ENCODE data around the gene MOV10. TPM values are rescaled to one million over a fixed set of nuclear protein-coding genes. Genes with fewer than 3 reads are reported as not detected.
"Not testable (repeated sequence)": the region's sequence is repeated elsewhere in the genome, so short reads cannot be mapped to it uniquely, and the experiment has no call there.

The MOV10 gene
- total RNA-seq, 2 donors from 2014 or later: 76.8 to 80.8 TPM

GRCh38 chr1:112724240-112724639 lies 49.8 kb downstream of the MOV10 start:
- not testable (repeated sequence) for ATAC-seq (replicated peaks in 1 of 2); H3K27ac Mint-ChIP-seq; H3K9me3 Mint-ChIP-seq; H3K4me3 Mint-ChIP-seq; DNase-seq; H3K36me3 Mint-ChIP-seq (ENCODE audit: insufficient read depth in 2 of 2)
- Mint-ChIP-seq H3K27me3 (ENCODE audit: low read depth) (peaks cover 15% of the 10 kb centered on the region), H3K4me1 (ENCODE audit: low read depth) (peaks cover 13% of the 10 kb centered on the region)

DNA sequence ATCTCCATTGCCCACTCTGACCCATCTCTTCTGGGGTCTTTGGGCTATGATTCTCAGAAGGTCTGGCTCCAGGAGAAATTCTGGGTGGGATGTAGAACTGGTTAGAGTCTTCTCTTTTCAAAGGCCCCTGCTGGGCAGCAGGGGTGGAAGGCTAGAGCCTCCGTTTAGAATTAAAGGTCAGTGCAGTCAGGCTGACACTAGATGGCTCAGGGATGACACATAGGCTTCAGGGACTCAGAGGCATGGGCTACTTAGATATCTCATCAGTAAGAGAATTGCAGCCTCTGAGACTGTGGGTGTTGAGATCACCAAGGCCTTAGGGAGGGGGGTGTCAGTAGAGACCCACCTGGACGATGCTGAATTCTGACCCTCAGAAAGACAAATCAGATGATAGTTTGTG lies 53.3 kb downstream of the MOV10 start:
- Mint-ChIP-seq H3K4me3 (no peak overlapping the region), H3K27ac (no peak overlapping the region)
- ATAC-seq (replicated peaks in 1 of 2): no peak

DNA sequence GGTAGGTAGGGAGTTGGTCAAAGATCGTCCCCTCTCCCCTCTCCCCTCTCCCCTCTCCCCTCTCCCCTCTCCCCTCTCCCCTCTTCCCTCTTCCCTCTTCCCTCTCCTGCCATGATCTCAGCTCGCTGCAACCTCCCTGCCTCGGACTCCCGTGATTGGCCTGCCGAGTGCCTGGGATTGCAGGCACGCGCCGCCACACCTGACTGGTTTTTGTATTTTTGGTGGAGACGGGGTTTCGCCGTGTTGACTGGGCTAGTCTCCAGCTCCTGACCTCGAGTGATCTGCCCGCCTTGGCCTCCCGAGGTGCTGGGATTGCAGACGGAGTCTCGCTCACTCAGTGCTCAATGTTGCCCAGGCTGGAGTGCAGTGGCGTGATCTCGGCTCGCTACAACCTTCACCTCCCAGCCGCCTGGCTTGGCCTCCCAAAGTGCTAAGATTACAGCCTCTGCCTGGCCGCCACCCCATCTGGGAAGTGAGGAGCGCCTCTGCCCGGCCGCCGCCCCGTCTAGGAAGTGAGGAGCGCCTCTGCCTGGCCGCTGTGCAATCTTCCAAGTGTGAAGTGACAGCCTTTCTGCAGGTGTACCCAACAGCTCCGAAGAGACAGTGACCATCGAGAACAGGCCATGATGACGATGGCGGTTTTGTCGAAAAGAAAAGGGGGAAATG lies 54.0 kb downstream of the MOV10 start:
- not testable (repeated sequence) for H3K4me3 Mint-ChIP-seq; H3K36me3 Mint-ChIP-seq (ENCODE audit: insufficient read depth in 2 of 2); ATAC-seq (replicated peaks in 1 of 2); DNase-seq; H3K27ac Mint-ChIP-seq; H3K27me3 Mint-ChIP-seq (ENCODE audit: low read depth); H3K9me3 Mint-ChIP-seq; H3K4me1 Mint-ChIP-seq (ENCODE audit: low read depth)

More for the DNA sequence above, 53.3 kb downstream of the MOV10 start:
- H3K27me3 Mint-ChIP-seq (ENCODE audit: low read depth): no peaks in the 10 kb centered on the region
- no peak for DNase-seq
- no peaks in the 10 kb centered on the region for H3K36me3 Mint-ChIP-seq (ENCODE audit: insufficient read depth in 2 of 2)
- no peaks in the 10 kb centered on the region for H3K9me3 Mint-ChIP-seq
- peaks cover 9% of the 10 kb centered on the region for H3K4me1 Mint-ChIP-seq (ENCODE audit: low read depth)

DNA sequence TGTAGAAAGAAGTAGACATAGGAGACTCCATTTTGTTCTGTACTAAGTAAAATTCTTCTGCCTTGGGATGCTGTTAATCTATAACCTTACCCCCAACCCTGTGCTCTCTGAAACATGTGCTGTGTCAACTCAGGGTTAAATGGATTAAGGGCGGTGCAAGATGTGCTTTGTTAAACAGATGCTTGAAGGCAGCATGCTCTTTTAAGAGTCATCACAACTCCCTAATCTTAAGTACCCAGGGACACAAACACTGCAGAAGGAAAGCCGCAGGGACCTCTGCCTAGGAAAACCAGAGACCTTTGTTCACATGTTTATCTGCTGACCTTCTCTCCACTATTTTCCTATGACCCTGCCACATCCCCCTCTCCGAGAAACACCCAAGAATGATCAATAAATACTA lies 54.6 kb downstream of the MOV10 start:
- H3K9me3 Mint-ChIP-seq; H3K27me3 Mint-ChIP-seq (ENCODE audit: low read depth); H3K4me1 Mint-ChIP-seq (ENCODE audit: low read depth); H3K27ac Mint-ChIP-seq; ATAC-seq (replicated peaks in 1 of 2); H3K36me3 Mint-ChIP-seq (ENCODE audit: insufficient read depth in 2 of 2); DNase-seq; H3K4me3 Mint-ChIP-seq: not testable (repeated sequence)

DNA sequence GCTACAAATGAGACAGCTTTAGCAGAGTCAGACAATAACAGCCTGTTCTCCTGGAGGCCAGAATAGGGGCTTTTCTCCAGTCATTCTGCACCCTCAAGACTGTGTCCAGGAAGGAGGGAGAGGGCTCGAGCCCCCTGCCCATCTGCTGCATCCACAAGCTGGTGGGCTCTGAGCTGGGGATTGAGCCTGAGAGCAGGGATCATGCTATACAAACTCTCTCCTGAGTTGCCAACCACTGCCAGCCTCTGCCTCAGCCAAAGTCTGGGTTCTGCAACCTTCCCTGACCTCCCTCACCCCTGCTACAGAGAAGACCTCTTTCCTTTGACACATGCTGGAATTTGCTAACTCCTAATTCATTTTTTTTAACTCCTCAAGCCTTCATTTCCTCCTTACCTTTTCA lies 55.5 kb downstream of the MOV10 start:
- no peak for ATAC-seq (replicated peaks in 1 of 2)
- no peak overlapping the region for H3K27ac Mint-ChIP-seq

GRCh38 chr1:112731451-112731850 lies 57.0 kb downstream of the MOV10 start:
- H3K9me3 Mint-ChIP-seq: no peaks in the 10 kb centered on the region
- ATAC-seq (replicated peaks in 1 of 2) (no peak), DNase-seq (no peak)
- no peak overlapping the region for H3K27ac Mint-ChIP-seq
- no peaks in the 10 kb centered on the region for H3K27me3 Mint-ChIP-seq (ENCODE audit: low read depth)
- H3K4me1 Mint-ChIP-seq (ENCODE audit: low read depth): peaks cover 6% of the 10 kb centered on the region
- H3K36me3 Mint-ChIP-seq (ENCODE audit: insufficient read depth in 2 of 2): no peaks in the 10 kb centered on the region
- H3K4me3 Mint-ChIP-seq: no peak overlapping the region

More for the DNA sequence above, 55.5 kb downstream of the MOV10 start:
- no peaks in the 10 kb centered on the region for H3K27me3 Mint-ChIP-seq (ENCODE audit: low read depth)
- no peaks in the 10 kb centered on the region for H3K9me3 Mint-ChIP-seq
- no peaks in the 10 kb centered on the region for H3K4me1 Mint-ChIP-seq (ENCODE audit: low read depth)
- no peak overlapping the region for H3K4me3 Mint-ChIP-seq
- H3K36me3 Mint-ChIP-seq (ENCODE audit: insufficient read depth in 2 of 2): no peaks in the 10 kb centered on the region
- no peak for DNase-seq

- peak overlapping the region; percentile 51 for H3K27ac Mint-ChIP-seq
- H3K36me3 Mint-ChIP-seq (ENCODE audit: insufficient read depth in 2 of 2): peaks cover 0 to 2% of the 10 kb centered on the region in 2 donors
- H3K4me1 Mint-ChIP-seq (ENCODE audit: low read depth): peaks cover 16% of the 10 kb centered on the region
- ATAC-seq (replicated peaks in 1 of 2): peak; percentile 82 to 95
- H3K27me3 Mint-ChIP-seq (ENCODE audit: low read depth): peaks cover 30% of the 10 kb centered on the region
- H3K4me3 Mint-ChIP-seq: no peak overlapping the region
- peak in 1 of 2 donors; percentile 6 for DNase-seq
- H3K9me3 Mint-ChIP-seq: no peaks in the 10 kb centered on the region
Observed at GRCh38 chr1:112735752-112736151, 61.3 kb downstream of the MOV10 start.

- no peak for ATAC-seq (replicated peaks in 1 of 2)
- Mint-ChIP-seq H3K4me3 (no peak overlapping the region), H3K27me3 (ENCODE audit: low read depth) (peaks cover 48% of the 10 kb centered on the region), H3K9me3 (no peaks in the 10 kb centered on the region), H3K4me1 (ENCODE audit: low read depth) (peaks cover 16% of the 10 kb centered on the region), H3K27ac (no peak overlapping the region), H3K36me3 (ENCODE audit: insufficient read depth in 2 of 2) (peaks cover 0 to 2% of the 10 kb centered on the region in 2 donors)
- no peak for DNase-seq
Observed at GRCh38 chr1:112737573-112737972, 63.1 kb downstream of the MOV10 start.

- DNase-seq (peak in 1 of 2 donors; percentile 4), ATAC-seq (replicated peaks in 1 of 2) (peak; percentile 7 to 15)
- peak overlapping the region; percentile 31 to 54 for H3K4me3 Mint-ChIP-seq
- H3K4me1 Mint-ChIP-seq (ENCODE audit: low read depth): peaks cover 6% of the 10 kb centered on the region
- no peak overlapping the region for H3K27ac Mint-ChIP-seq
- peaks cover 0 to 1% of the 10 kb centered on the region in 2 donors for H3K9me3 Mint-ChIP-seq
- H3K36me3 Mint-ChIP-seq (ENCODE audit: insufficient read depth in 2 of 2): peaks cover 3% of the 10 kb centered on the region in 2 donors
- peaks cover 77% of the 10 kb centered on the region for H3K27me3 Mint-ChIP-seq (ENCODE audit: low read depth)
Observed at GRCh38 chr1:112743174-112744008, 68.9 kb downstream of the MOV10 start.

DNA sequence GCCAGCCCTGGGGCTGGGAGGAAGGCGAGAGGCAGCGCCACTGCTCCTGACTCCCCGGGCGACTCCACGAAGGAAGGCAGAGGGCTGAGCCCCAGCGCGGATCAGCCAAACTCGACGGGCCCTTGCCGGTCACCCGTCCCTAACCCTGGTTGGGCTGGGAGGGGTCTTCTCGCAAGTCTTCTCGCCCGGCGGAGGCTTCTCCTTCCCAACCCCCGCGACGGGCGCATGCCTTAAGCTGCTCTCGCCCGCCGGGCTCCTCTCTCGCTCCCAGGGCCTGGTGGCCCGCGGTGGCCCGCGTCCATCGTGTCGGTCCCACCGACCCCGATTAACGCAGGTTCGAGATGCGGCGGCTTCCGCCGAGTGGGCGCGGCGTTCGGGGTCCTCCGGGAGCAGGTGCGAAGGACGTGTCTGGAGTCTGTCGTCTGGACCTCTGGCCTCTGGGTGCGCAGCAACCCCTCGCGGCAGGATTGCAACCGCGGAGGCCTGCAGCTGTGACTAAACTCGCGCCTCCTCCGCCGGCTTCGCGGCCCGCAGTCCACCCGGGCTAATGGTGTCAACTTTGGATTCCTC lies 69.6 kb downstream of the MOV10 start:
- DNase-seq: peak; percentile 2 to 6
- peaks cover 76% of the 10 kb centered on the region for H3K27me3 Mint-ChIP-seq (ENCODE audit: low read depth)
- H3K9me3 Mint-ChIP-seq: peaks cover 0 to 1% of the 10 kb centered on the region in 2 donors
- no peak overlapping the region for H3K27ac Mint-ChIP-seq
- peaks cover 3% of the 10 kb centered on the region in 2 donors for H3K36me3 Mint-ChIP-seq (ENCODE audit: insufficient read depth in 2 of 2)
- H3K4me1 Mint-ChIP-seq (ENCODE audit: low read depth): peaks cover 6% of the 10 kb centered on the region
- peak; percentile 29 to 30 for ATAC-seq (replicated peaks in 1 of 2)
- peak overlapping the region; percentile 54 to 66 for H3K4me3 Mint-ChIP-seq

DNA sequence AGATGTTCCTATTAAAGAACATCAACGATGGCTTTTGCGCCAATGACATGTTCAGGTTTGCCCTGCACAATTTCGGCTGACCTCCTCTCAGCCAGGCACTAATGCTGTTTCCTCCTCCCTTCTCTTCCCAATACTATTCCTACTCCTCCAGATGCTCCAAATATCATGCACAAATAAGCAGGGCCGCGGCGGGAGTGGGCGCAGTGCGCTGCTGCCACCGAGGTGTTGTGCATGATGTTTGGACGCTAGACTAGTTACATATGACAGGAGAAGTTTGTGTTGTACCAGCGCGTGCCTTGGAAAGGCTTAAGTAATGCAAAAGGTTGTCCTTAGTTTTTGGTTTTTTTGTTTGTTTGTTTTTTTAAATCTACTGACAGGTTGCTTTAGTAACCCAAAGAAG lies 73.9 kb downstream of the MOV10 start:
- DNase-seq (no peak), ATAC-seq (replicated peaks in 1 of 2) (no peak)
- no peak overlapping the region for H3K4me3 Mint-ChIP-seq
- H3K36me3 Mint-ChIP-seq (ENCODE audit: insufficient read depth in 2 of 2): peaks cover 0 to 2% of the 10 kb centered on the region in 2 donors
- peaks cover 6% of the 10 kb centered on the region for H3K4me1 Mint-ChIP-seq (ENCODE audit: low read depth)
- H3K27ac Mint-ChIP-seq: no peak overlapping the region
- peaks cover 48% of the 10 kb centered on the region for H3K27me3 Mint-ChIP-seq (ENCODE audit: low read depth)
- H3K9me3 Mint-ChIP-seq: peaks cover 0 to 1% of the 10 kb centered on the region in 2 donors

All from activated T-cell treated with anti-CD3 and anti-CD28 coated beads, Interleukin-2, amount 50 U/mL, for 72 hours (primary cell).